GM13977 (cell line): ENCODE results near the gene GIMAP2.

Experiments used
- DNase-seq: peaks from one replicate; pipeline ENCODE4 v3.0.0; 2012; ENCODE audit warnings: low spot score
- CTCF ChIP-seq: IDR thresholded peaks from 2 replicates; pipeline ENCODE4 v1.5.1; 2012; ENCODE audit warnings: mild to moderate bottlenecking, control low read depth; ENCODE audit not compliant: insufficient read depth; ENCODE audit errors: extremely low read depth, missing control alignments
- in situ Hi-C: fragments of 300-500 bp; cut with MboI; formaldehyde crosslinking; loops from one replicate; pipeline ENCODE4 v1.12.0; 2022; ENCODE audit warnings: low sequenced_read_pairs, low pct_unique_long_range_greater_than_20kb, mixed read lengths, inconsistent platforms; ENCODE audit not compliant: unreplicated experiment

GIMAP2 gene

GRCh38 chr7:150716939-150717338, 31.4 kb downstream of the GIMAP2 start:
- in situ Hi-C loops, result no loop called here
- DNase-seq, result no peak
- TF ChIP-seq CTCF, result no peak

- TF ChIP-seq CTCF, result no peak
- no peak for DNase-seq
- in situ Hi-C loops, result no loop called here
These were observed 32.4 kb downstream of the GIMAP2 start for GRCh38 chr7:150717814-150718420.

- DNase-seq, result no peak
- in situ Hi-C loops, result no loop called here
- TF ChIP-seq CTCF, result no peak
These were observed 33.9 kb downstream of the GIMAP2 start for GRCh38 chr7:150719436-150719835.

GRCh38 chr7:150719960-150720891, 34.7 kb downstream of the GIMAP2 start:
- in situ Hi-C loops, result no loop called here
- no peak for TF ChIP-seq CTCF
- no peak for DNase-seq

GRCh38 chr7:150721970-150722373, 36.5 kb downstream of the GIMAP2 start:
- in situ Hi-C loops, result no loop called here
- DNase-seq, result no peak
- no peak for TF ChIP-seq CTCF

GRCh38 chr7:150722431-150722931, 37.0 kb downstream of the GIMAP2 start:
- DNase-seq, result no peak
- in situ Hi-C loops, result no loop called here
- no peak for TF ChIP-seq CTCF
